NT2/D1 (cell line): ENCODE data around the gene HAAO.

ENCODE experiments used
- SUZ12 ChIP-seq: IDR thresholded peaks from 2 replicates; pipeline ENCODE4 v1.6.1; 2011; ENCODE audit not compliant: insufficient read length, insufficient read depth; ENCODE audit errors: extremely low read depth
- YY1 ChIP-seq: IDR thresholded peaks from 2 replicates; pipeline ENCODE4 v1.6.1; 2011; ENCODE audit not compliant: insufficient read length, insufficient read depth
- ZNF274 ChIP-seq: IDR thresholded peaks from 2 replicates; pipeline ENCODE4 v1.6.1; 2011; ENCODE audit warnings: mild to moderate bottlenecking, low read depth, low read length

DNA sequence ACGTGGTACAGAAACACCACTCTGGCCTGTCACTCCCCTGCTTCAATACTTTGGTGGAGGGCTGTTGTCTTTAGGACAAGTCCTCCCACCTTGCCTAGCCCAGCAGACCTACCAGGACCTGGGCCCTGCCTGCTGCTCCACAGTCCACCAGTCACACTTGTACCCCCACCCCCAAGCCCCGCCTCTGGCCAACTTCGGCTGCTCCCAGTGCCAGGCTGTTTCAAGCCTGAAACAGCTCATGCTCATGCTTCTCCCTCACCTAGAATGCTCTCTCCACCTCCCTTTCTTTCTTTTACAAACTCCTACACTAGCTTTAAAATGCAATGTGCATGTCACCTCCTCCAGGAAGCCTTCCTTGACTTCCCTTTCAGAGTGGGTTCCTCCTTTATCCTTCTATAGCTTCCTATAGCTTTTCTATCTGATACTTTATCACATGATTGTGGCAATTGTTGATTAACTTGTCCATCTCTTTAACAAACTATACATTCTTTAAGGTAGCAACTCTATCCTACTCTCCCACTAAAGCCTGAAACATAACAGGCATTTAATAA, 23.6 kb downstream of the HAAO start:
- TF ChIP-seq YY1 = no peak
- no peak for TF ChIP-seq SUZ12
- TF ChIP-seq ZNF274 = no peak
